HuH-7.5 (cell line): Measurements from ENCODE around the gene TUB.

Experiments
- DNase-seq: peaks from one replicate; pipeline ENCODE4 v3.0.0; 2011; ENCODE audit warnings: low spot score

TUB gene

GRCh38 chr11:8047382-8047781 is 33.6 kb upstream of the TUB start:
- DNase-seq = no peak

GRCh38 chr11:8049084-8049483 is 31.9 kb upstream of the TUB start:
- DNase-seq = no peak

GRCh38 chr11:8055091-8055835 is 25.7 kb upstream of the TUB start:
- no peak for DNase-seq

GRCh38 chr11:8055836-8056526 is 25.0 kb upstream of the TUB start:
- DNase-seq = no peak

- DNase-seq = no peak
Observed at GRCh38 chr11:8056810-8057463, 24.1 kb upstream of the TUB start.

- no peak for DNase-seq
Observed at GRCh38 chr11:8058216-8058615, 22.8 kb upstream of the TUB start.

GRCh38 chr11:8059030-8059429 is 22.0 kb upstream of the TUB start:
- no peak for DNase-seq

- no peak for DNase-seq
Observed at GRCh38 chr11:8059571-8060011, 21.4 kb upstream of the TUB start.

- no peak for DNase-seq
Observed at GRCh38 chr11:8060146-8060719, 20.8 kb upstream of the TUB start.

- no peak for DNase-seq
Observed at GRCh38 chr11:8060801-8061554, 20.0 kb upstream of the TUB start.

- no peak for DNase-seq
Observed at GRCh38 chr11:8061555-8062428, 19.2 kb upstream of the TUB start.

GRCh38 chr11:8062781-8063257 is 18.2 kb upstream of the TUB start:
- DNase-seq = no peak

- DNase-seq = no peak
Observed at GRCh38 chr11:8063324-8063723, 17.7 kb upstream of the TUB start.

GRCh38 chr11:8065031-8065430 is 16.0 kb upstream of the TUB start:
- no peak for DNase-seq

GRCh38 chr11:8066036-8066910 is 14.7 kb upstream of the TUB start:
- DNase-seq = no peak

GRCh38 chr11:8066911-8067455 is 14.0 kb upstream of the TUB start:
- no peak for DNase-seq

GRCh38 chr11:8067567-8067928 is 13.5 kb upstream of the TUB start:
- no peak for DNase-seq

- DNase-seq = no peak
Observed at GRCh38 chr11:8067929-8068575, 13.0 kb upstream of the TUB start.

- DNase-seq = no peak
Observed at GRCh38 chr11:8068605-8069221, 12.3 kb upstream of the TUB start.
